ENCODE measurements around the gene RAVER2. TPM values are rescaled to one million over a fixed set of nuclear protein-coding genes. Genes with fewer than 3 reads are reported as not detected.

The RAVER2 gene
- total and polyA plus RNA-seq, 2 donors (not counting 3 experiments of a cell fraction or from before 2014, with no cell fraction given): 6.0 to 13.9 TPM

DNA sequence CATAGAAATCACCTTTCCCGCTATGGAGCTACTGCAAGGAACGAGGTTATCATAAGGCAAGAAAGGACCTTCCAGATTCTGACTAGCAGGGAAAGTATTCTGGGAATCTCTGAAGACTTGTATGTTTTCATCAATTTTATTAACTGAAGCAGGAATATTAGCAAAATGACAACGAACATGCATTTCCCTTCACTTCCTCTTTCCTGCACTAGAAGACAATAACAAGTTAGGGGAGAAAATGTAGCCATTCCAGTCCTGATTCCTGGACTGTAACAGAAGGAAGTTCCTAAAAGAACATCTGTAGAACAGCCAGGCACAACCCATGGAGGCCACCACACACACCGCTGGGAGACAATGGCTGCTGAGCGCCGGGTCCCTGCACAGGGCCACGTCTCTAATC is 106.8 kb downstream of the RAVER2 start:
- dilution Hi-C loops (cut with MboI; ENCODE audit: extremely low pct_ligation_motif_present, low sequenced_read_pairs) (no loop called here), intact Hi-C loops (cut with micrococcal nuclease) (no loop called here)
- TF ChIP-seq, protein P1, sequence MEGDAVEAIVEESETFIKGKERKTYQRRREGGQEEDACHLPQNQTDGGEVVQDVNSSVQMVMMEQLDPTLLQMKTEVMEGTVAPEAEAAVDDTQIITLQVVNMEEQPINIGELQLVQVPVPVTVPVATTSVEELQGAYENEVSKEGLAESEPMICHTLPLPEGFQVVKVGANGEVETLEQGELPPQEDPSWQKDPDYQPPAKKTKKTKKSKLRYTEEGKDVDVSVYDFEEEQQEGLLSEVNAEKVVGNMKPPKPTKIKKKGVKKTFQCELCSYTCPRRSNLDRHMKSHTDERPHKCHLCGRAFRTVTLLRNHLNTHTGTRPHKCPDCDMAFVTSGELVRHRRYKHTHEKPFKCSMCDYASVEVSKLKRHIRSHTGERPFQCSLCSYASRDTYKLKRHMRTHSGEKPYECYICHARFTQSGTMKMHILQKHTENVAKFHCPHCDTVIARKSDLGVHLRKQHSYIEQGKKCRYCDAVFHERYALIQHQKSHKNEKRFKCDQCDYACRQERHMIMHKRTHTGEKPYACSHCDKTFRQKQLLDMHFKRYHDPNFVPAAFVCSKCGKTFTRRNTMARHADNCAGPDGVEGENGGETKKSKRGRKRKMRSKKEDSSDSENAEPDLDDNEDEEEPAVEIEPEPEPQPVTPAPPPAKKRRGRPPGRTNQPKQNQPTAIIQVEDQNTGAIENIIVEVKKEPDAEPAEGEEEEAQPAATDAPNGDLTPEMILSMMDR (IDR thresholded peaks at IDR 0.05; ENCODE audit: extremely low read depth in 1 of 2, insufficient read depth in 1 of 2, low read depth in 1 of 2, low read length in 2 of 2): no peak
- TF ChIP-seq GATA2 (IDR thresholded peaks at IDR 0.05; ENCODE audit: insufficient read depth, insufficient read length, low read depth, low read length): no peak
- no peak for TF ChIP-seq FOS (IDR thresholded peaks at IDR 0.05; ENCODE audit: borderline replicate concordance, insufficient read depth, low read length)
- TF ChIP-seq POLR2A (IDR thresholded peaks at IDR 0.05; ENCODE audit: low read depth, low read length): peak; percentile 30
- TF ChIP-seq EZH2 (IDR thresholded peaks at IDR 0.05; ENCODE audit: borderline replicate concordance, low read depth, low read length, severe bottlenecking): no peak
- no peak for TF ChIP-seq JUN (IDR thresholded peaks at IDR 0.05; ENCODE audit: borderline replicate concordance, insufficient read depth, insufficient read length, low read depth)
- no peak overlapping the region for H2AFZ ChIP-seq (ENCODE audit: low read depth, low read length)
- BruUV-seq (replicated peaks): no TSS peak
- H3K27me3 ChIP-seq (ENCODE audit: control insufficient read depth in 2 of 2, insufficient read depth in 2 of 2, low read length in 2 of 2): no peaks in the 10 kb centered on the region
- no peak overlapping the region for H3K9ac ChIP-seq (replicated peaks; ENCODE audit: extremely low read depth, insufficient read depth, low read length)
- H3K9me1 ChIP-seq (replicated peaks; ENCODE audit: control insufficient read depth, extremely low read depth, insufficient read depth, low read length): no peaks in the 10 kb centered on the region
- H3K4me3 ChIP-seq (replicated peaks in 1 of 3; ENCODE audit: insufficient read depth in 1 of 3, low read depth in 1 of 3, low read length in 3 of 3): no peak overlapping the region
- H3K79me2 ChIP-seq (ENCODE audit: control insufficient read depth, insufficient read depth, low read length): no peaks in the 10 kb centered on the region
- ChIA-PET CTCF (interaction anchor here (1.5 kb wide), 1 partner anchor 224 kb away, joined by 4 read pairs; no protein-coding TSS in a partner anchor), POLR2A (no interaction called here)
- peaks cover 3% of the 10 kb centered on the region for H3K4me1 ChIP-seq (ENCODE audit: control insufficient read depth, extremely low read depth, insufficient read depth, low read length)
- FAIRE-seq (peak; percentile 57), DNase-seq (ENCODE audit: low read depth, low spot score) (peak; percentile 51)
- H4K20me1 ChIP-seq (replicated peaks; ENCODE audit: control insufficient read depth, extremely low read depth, insufficient read depth, low read length): no peaks in the 10 kb centered on the region
- H3K27ac ChIP-seq (ENCODE audit: insufficient read depth, low read depth, low read length): no peak overlapping the region
- no peaks in the 10 kb centered on the region for H3K9me3 ChIP-seq (replicated peaks; ENCODE audit: control insufficient read depth, insufficient read depth, low read length)
- no peak overlapping the region for H3K4me2 ChIP-seq (ENCODE audit: insufficient read depth, low read length)
- peaks cover 8 to 51% of the 10 kb centered on the region in 2 experiments for H3K36me3 ChIP-seq (ENCODE audit: control insufficient read depth in 2 of 2, extremely low read depth in 1 of 2, insufficient read depth in 2 of 2, low read length in 2 of 2)

DNA sequence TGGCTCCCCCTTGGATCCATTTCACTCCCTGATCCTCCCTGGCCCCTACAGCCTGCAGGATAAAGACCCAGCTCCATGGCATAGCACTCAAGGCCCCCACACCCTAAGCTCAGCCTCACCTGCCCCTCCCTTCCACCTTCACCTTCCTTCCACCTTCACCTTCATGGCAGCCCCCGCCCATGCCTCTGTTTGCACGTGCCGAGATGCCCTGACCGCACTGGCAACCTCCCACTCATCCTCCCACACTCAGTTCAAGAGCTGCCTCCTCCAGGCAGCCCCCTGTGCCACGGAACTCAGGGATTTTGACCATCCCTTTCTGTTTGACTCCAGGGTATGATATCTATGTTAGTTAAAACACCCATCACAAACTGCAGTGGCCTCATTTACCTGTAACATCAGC is 109.8 kb downstream of the RAVER2 start:
- TF ChIP-seq MYC (IDR thresholded peaks at IDR 0.05; ENCODE audit: low read depth, low read length) (no peak), GATA2 (IDR thresholded peaks at IDR 0.05; ENCODE audit: insufficient read depth, insufficient read length, low read depth, low read length) (no peak), JUN (IDR thresholded peaks at IDR 0.05; ENCODE audit: borderline replicate concordance, insufficient read depth, insufficient read length, low read depth) (no peak), POLR2AphosphoS5 (IDR thresholded peaks at IDR 0.05; ENCODE audit: insufficient read depth, low read depth, low read length) (no peak), EZH2 (IDR thresholded peaks at IDR 0.05; ENCODE audit: borderline replicate concordance, low read depth, low read length, severe bottlenecking) (no peak), FOS (IDR thresholded peaks at IDR 0.05; ENCODE audit: borderline replicate concordance, insufficient read depth, low read length) (no peak), POLR2A (IDR thresholded peaks at IDR 0.05; ENCODE audit: low read depth, low read length) (no peak)
- TF ChIP-seq, protein P2, sequence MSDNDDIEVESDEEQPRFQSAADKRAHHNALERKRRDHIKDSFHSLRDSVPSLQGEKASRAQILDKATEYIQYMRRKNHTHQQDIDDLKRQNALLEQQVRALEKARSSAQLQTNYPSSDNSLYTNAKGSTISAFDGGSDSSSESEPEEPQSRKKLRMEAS (IDR thresholded peaks at IDR 0.05; ENCODE audit: insufficient read depth, insufficient read length): no peak
- TF ChIP-seq, protein P1 (IDR thresholded peaks at IDR 0.05; ENCODE audit: extremely low read depth in 1 of 2, insufficient read depth in 1 of 2, low read depth in 1 of 2, low read length in 2 of 2): no peak
- no peaks in the 10 kb centered on the region for H3K27me3 ChIP-seq (ENCODE audit: control insufficient read depth in 2 of 2, insufficient read depth in 2 of 2, low read length in 2 of 2)
- intact Hi-C loops (cut with micrococcal nuclease): no loop called here
- no peaks in the 10 kb centered on the region for H3K4me1 ChIP-seq (ENCODE audit: control insufficient read depth, extremely low read depth, insufficient read depth, low read length)
- no peaks in the 10 kb centered on the region for H3K9me1 ChIP-seq (replicated peaks; ENCODE audit: control insufficient read depth, extremely low read depth, insufficient read depth, low read length)
- no peak overlapping the region for H3K9ac ChIP-seq (replicated peaks; ENCODE audit: extremely low read depth, insufficient read depth, low read length)
- H3K27ac ChIP-seq (ENCODE audit: insufficient read depth, low read depth, low read length): no peak overlapping the region
- DNase-seq (ENCODE audit: low read depth, low spot score): no peak
- dilution Hi-C loops (cut with MboI; ENCODE audit: extremely low pct_ligation_motif_present, low sequenced_read_pairs): no loop called here
- POLR2A ChIA-PET: no interaction called here
- H3K9me3 ChIP-seq (replicated peaks; ENCODE audit: control insufficient read depth, insufficient read depth, low read length): no peaks in the 10 kb centered on the region
- no peak overlapping the region for H3K4me2 ChIP-seq (ENCODE audit: insufficient read depth, low read length)
- no peaks in the 10 kb centered on the region for H4K20me1 ChIP-seq (replicated peaks; ENCODE audit: control insufficient read depth, extremely low read depth, insufficient read depth, low read length)
- H3K36me3 ChIP-seq (ENCODE audit: control insufficient read depth in 2 of 2, extremely low read depth in 1 of 2, insufficient read depth in 2 of 2, low read length in 2 of 2): peaks cover 15 to 51% of the 10 kb centered on the region in 2 experiments
- no peak overlapping the region for H2AFZ ChIP-seq (ENCODE audit: low read depth, low read length)
- no TSS peak for BruUV-seq (replicated peaks)
- no peaks in the 10 kb centered on the region for H3K79me2 ChIP-seq (ENCODE audit: control insufficient read depth, insufficient read depth, low read length)
- FAIRE-seq: no peak
- CTCF ChIA-PET: no interaction called here
- no peak overlapping the region for H3K4me3 ChIP-seq (replicated peaks in 1 of 3; ENCODE audit: insufficient read depth in 1 of 3, low read depth in 1 of 3, low read length in 3 of 3)
